ENCODE measurements around the gene NBPF26.
"Not testable (repeated sequence)": the region's sequence is repeated elsewhere in the genome, so short reads cannot be mapped to it uniquely, and the experiment has no call there.

The NBPF26 gene

GRCh38 chr1:120723715-120724402, at the start of gene NBPF26:
Gene NBPF26, plus strand, starts transcription at chr1:120723945.
- not testable (repeated sequence) for DNase-seq

GRCh38 chr1:120680106-120680819, 43.5 kb upstream of the NBPF26 start:
- not testable (repeated sequence) for DNase-seq

- DNase-seq = not testable (repeated sequence)
Observed at GRCh38 chr1:120680938-120681337, 42.8 kb upstream of the NBPF26 start.

- not testable (repeated sequence) for DNase-seq
Observed at GRCh38 chr1:120684397-120684796, 39.3 kb upstream of the NBPF26 start.

- not testable (repeated sequence) for DNase-seq
Observed at GRCh38 chr1:120685622-120686021, 38.1 kb upstream of the NBPF26 start.

GRCh38 chr1:120687250-120687649, 36.5 kb upstream of the NBPF26 start:
- DNase-seq = not testable (repeated sequence)

- DNase-seq = not testable (repeated sequence)
Observed at GRCh38 chr1:120700807-120701562, 22.8 kb upstream of the NBPF26 start.

GRCh38 chr1:120723358-120723714, 409 bp upstream of the NBPF26 start:
- DNase-seq = not testable (repeated sequence)

GRCh38 chr1:120724507-120724906, 762 bp downstream of the NBPF26 start:
- not testable (repeated sequence) for DNase-seq

- DNase-seq = not testable (repeated sequence)
Observed at GRCh38 chr1:120728811-120729210, 5.1 kb downstream of the NBPF26 start.

GRCh38 chr1:120769090-120769489, 45.3 kb downstream of the NBPF26 start:
- not testable (repeated sequence) for DNase-seq

GRCh38 chr1:120805452-120805851, 81.7 kb downstream of the NBPF26 start:
- not testable (repeated sequence) for DNase-seq

- not testable (repeated sequence) for DNase-seq
Observed at GRCh38 chr1:120811822-120812221, 88.1 kb downstream of the NBPF26 start.

- DNase-seq = not testable (repeated sequence)
Observed at GRCh38 chr1:120825051-120825450, 101.3 kb downstream of the NBPF26 start.

GRCh38 chr1:120826623-120827022, 102.9 kb downstream of the NBPF26 start:
- DNase-seq = not testable (repeated sequence)

- not testable (repeated sequence) for DNase-seq
Observed at GRCh38 chr1:120844186-120844944, 120.6 kb downstream of the NBPF26 start.

- DNase-seq = not testable (repeated sequence)
Observed at GRCh38 chr1:120844945-120845330, 121.2 kb downstream of the NBPF26 start.

GRCh38 chr1:120849400-120850286, 125.9 kb downstream of the NBPF26 start:
- not testable (repeated sequence) for DNase-seq

GRCh38 chr1:120850287-120850536, 126.5 kb downstream of the NBPF26 start:
- DNase-seq = not testable (repeated sequence)

GRCh38 chr1:120850537-120851421, 127.0 kb downstream of the NBPF26 start:
- DNase-seq = not testable (repeated sequence)

- not testable (repeated sequence) for DNase-seq
Observed at GRCh38 chr1:120858144-120858543, 134.4 kb downstream of the NBPF26 start.

Data from NCI-H524 (cell line).